Measurements from ENCODE around the gene SGCA. TPM values are rescaled to one million over a fixed set of nuclear protein-coding genes. Genes with fewer than 3 reads are reported as not detected.

SGCA gene
- total and polyA plus RNA-seq, 2 experiments from 2014 or later: 0.19 TPM; not detected in 1

DNA sequence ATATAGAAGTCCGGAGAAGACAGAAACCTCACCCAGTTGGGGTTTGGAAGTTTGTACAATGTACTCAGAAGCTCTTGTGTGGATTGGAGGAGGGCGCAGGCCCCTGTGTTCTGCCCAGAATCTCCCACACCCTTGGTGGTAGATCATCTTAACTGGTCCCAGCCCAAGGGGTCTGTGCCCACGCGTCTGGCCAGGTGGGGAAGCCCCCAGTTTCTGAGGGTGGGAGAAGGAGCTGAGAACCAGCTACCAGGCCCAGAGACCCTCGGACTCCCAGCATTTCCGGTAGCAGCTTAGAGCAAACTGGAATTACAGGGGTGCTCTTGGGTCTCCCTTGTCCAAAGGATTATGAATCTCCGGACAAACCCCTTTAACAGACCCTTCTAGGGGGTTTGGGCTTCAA lies 13.1 kb upstream of the SGCA start (continued):
- TF ChIP-seq, protein P1, sequence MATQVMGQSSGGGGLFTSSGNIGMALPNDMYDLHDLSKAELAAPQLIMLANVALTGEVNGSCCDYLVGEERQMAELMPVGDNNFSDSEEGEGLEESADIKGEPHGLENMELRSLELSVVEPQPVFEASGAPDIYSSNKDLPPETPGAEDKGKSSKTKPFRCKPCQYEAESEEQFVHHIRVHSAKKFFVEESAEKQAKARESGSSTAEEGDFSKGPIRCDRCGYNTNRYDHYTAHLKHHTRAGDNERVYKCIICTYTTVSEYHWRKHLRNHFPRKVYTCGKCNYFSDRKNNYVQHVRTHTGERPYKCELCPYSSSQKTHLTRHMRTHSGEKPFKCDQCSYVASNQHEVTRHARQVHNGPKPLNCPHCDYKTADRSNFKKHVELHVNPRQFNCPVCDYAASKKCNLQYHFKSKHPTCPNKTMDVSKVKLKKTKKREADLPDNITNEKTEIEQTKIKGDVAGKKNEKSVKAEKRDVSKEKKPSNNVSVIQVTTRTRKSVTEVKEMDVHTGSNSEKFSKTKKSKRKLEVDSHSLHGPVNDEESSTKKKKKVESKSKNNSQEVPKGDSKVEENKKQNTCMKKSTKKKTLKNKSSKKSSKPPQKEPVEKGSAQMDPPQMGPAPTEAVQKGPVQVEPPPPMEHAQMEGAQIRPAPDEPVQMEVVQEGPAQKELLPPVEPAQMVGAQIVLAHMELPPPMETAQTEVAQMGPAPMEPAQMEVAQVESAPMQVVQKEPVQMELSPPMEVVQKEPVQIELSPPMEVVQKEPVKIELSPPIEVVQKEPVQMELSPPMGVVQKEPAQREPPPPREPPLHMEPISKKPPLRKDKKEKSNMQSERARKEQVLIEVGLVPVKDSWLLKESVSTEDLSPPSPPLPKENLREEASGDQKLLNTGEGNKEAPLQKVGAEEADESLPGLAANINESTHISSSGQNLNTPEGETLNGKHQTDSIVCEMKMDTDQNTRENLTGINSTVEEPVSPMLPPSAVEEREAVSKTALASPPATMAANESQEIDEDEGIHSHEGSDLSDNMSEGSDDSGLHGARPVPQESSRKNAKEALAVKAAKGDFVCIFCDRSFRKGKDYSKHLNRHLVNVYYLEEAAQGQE (IDR thresholded peaks at IDR 0.05; ENCODE audit: unreplicated experiment): no peak

DNA sequence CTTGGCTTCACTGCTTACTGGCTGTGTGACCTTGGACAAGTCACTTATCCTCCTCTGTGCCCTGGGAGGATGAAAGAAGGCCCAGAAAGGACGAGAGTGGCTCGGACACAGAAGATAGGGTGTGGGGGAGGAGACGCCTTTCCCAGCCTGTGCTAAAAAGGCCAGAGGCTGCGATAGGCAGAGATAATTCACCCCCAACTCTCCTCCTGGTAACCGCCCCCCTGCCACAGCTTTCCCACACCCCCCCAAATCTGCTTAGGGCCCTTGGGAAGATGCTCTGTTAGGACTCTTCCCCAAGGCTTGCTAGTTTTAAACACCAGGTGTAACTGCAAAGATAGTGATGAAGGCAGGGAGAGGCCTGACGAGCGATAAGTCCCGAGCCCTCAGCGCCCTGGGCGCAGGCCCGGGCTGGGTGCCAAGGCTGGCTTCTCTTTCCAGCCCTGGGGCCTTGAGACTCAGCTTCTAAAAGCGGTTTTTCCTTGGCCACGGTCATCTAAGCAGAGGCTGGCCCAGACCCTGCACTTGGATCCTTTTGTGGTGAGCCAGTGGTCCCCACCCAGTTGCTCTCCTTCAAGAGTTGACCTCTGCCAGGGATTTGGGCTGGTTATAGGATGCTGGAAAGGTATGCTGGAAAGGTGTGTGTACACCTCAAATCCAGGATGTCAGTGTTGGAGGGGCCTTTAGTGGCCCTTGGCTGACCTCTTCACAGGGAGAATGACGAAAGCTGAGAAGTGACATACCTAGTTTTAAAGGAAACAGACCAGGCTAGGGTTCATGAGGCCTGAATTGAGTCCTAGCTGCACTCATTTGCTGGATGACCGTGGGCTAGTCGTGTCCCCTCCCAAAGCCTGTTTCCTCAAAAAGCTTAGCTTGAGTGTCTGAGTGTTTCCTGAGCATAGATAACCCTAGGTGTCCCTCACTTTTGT lies 11.9 kb upstream of the SGCA start:
- Histone ChIP-seq H3K27me3 (ENCODE audit: insufficient read depth) (peaks cover 17% of the 10 kb centered on the region), H2AFZ (no peak overlapping the region), H3K79me2 (replicated peaks; ENCODE audit: insufficient read depth) (no peaks in the 10 kb centered on the region), H3K36me3 (ENCODE audit: insufficient read depth) (no peaks in the 10 kb centered on the region), H3K9me2 (ENCODE audit: insufficient read depth) (no peaks in the 10 kb centered on the region), H3K4me1 (ENCODE audit: insufficient read depth) (peaks cover 11% of the 10 kb centered on the region), H3K4me2 (no peak overlapping the region), H3K4me3 (no peak overlapping the region), H3K27ac (ENCODE audit: low read depth) (no peak overlapping the region), H3F3A (replicated peaks; ENCODE audit: low read depth) (peaks cover 5% of the 10 kb centered on the region; the same call in 1 of the 2 replicates), H4K20me1 (replicated peaks; ENCODE audit: insufficient read depth) (no peaks in the 10 kb centered on the region)
- no peak for DNase-seq (ENCODE audit: low spot score)
- TF ChIP-seq JUNB (IDR thresholded peaks at IDR 0.05; ENCODE audit: unreplicated experiment) (no peak), ZNF114 (CRISPR knock-in tag; IDR thresholded peaks at IDR 0.05) (no peak), EZH2 (IDR thresholded peaks at IDR 0.05; ENCODE audit: low read depth, unreplicated experiment) (no peak)
- TF ChIP-seq, protein P2, sequence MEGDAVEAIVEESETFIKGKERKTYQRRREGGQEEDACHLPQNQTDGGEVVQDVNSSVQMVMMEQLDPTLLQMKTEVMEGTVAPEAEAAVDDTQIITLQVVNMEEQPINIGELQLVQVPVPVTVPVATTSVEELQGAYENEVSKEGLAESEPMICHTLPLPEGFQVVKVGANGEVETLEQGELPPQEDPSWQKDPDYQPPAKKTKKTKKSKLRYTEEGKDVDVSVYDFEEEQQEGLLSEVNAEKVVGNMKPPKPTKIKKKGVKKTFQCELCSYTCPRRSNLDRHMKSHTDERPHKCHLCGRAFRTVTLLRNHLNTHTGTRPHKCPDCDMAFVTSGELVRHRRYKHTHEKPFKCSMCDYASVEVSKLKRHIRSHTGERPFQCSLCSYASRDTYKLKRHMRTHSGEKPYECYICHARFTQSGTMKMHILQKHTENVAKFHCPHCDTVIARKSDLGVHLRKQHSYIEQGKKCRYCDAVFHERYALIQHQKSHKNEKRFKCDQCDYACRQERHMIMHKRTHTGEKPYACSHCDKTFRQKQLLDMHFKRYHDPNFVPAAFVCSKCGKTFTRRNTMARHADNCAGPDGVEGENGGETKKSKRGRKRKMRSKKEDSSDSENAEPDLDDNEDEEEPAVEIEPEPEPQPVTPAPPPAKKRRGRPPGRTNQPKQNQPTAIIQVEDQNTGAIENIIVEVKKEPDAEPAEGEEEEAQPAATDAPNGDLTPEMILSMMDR (conservative IDR thresholded peaks at IDR 0.05; ENCODE audit: low read depth in 2 of 2): no peak
- Mint-ChIP-seq H3K4me3 (no peak overlapping the region), H3K9me3 (no peaks in the 10 kb centered on the region; the same call in 2 of the 3 replicates), H3K36me3 (ENCODE audit: low read depth) (no peaks in the 10 kb centered on the region), H3K27ac (no peak overlapping the region), H3K4me1 (peaks cover 20% of the 10 kb centered on the region), H3K27me3 (ENCODE audit: insufficient read depth, low read depth, poor library complexity) (peaks cover 18% of the 10 kb centered on the region)
- no peak for ATAC-seq

DNA sequence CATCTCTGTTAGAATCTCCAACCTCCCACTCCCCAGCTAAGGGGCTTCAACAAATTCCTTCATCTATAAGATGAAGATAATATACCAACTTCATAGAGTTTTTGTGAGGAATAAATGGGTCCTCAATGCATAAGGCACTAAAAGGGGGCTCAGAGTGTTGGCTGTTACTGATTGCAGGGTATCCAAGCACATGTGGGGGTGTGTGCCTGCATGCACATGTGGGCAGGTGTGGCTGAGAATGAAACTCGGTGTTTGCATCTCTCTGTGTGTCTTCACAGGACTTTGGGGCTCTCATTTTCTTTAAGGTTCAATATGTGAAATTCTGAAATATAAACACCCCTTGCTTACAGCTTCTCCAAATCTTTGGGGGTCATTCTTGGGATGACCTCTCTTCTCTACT lies 11.2 kb upstream of the SGCA start:
- Histone ChIP-seq H3K27ac (ENCODE audit: low read depth) (no peak overlapping the region), H3F3A (replicated peaks; ENCODE audit: low read depth) (peaks cover 5% of the 10 kb centered on the region; the same call in 1 of the 2 replicates)
- ATAC-seq: no peak

More for the DNA sequence above, 11.2 kb upstream of the SGCA start:
- no peaks in the 10 kb centered on the region; the same call in 2 of the 3 replicates for H3K9me3 Mint-ChIP-seq
- Histone ChIP-seq H3K79me2 (replicated peaks; ENCODE audit: insufficient read depth) (no peaks in the 10 kb centered on the region), H4K20me1 (replicated peaks; ENCODE audit: insufficient read depth) (no peaks in the 10 kb centered on the region), H3K27me3 (ENCODE audit: insufficient read depth) (peaks cover 11% of the 10 kb centered on the region), H3K9me2 (ENCODE audit: insufficient read depth) (no peaks in the 10 kb centered on the region), H3K36me3 (ENCODE audit: insufficient read depth) (no peaks in the 10 kb centered on the region), H3K4me3 (no peak overlapping the region), H2AFZ (no peak overlapping the region), H3K4me1 (ENCODE audit: insufficient read depth) (peaks cover 11% of the 10 kb centered on the region), H3K4me2 (no peak overlapping the region)
- no peaks in the 10 kb centered on the region for H3K36me3 Mint-ChIP-seq (ENCODE audit: low read depth)
- peaks cover 14% of the 10 kb centered on the region for H3K27me3 Mint-ChIP-seq (ENCODE audit: insufficient read depth, low read depth, poor library complexity)
- TF ChIP-seq EZH2 (IDR thresholded peaks at IDR 0.05; ENCODE audit: low read depth, unreplicated experiment): no peak
- DNase-seq (ENCODE audit: low spot score): no peak
- H3K4me3 Mint-ChIP-seq: no peak overlapping the region; the same call in 2 of the 3 replicates
- peaks cover 18% of the 10 kb centered on the region for H3K4me1 Mint-ChIP-seq
- no peak overlapping the region for H3K27ac Mint-ChIP-seq

Measured in GM23338 (cell line).